ENCODE data around the gene RBM39. TPM values are rescaled to one million over a fixed set of nuclear protein-coding genes. Genes with fewer than 3 reads are reported as not detected.
"Not testable (repeated sequence)": the region's sequence is repeated elsewhere in the genome, so short reads cannot be mapped to it uniquely, and the experiment has no call there.

The RBM39 gene
- total RNA-seq (100 to 1,000 TPM in 3 of 4 donors, 10 to 100 TPM in 1; 93.0 to 171 (median 139) TPM), polyA plus RNA-seq (100 to 1,000 TPM; 115 to 151 (median 123) TPM)
- long read RNA-seq, donor 1, transcript RBM39-201 (17 exons, 2,488 nt): major isoform, 37 of 89 reads
- long read RNA-seq, donor 1, transcript RBM39-206 (18 exons, 2,883 nt): minor isoform, 6 of 89 reads
- long read RNA-seq, donor 1, transcript RBM39-203 (17 exons, 2,831 nt): minor isoform, 19 of 89 reads
- long read RNA-seq, donor 1, partial matches to known transcripts: 11 of 89 reads
- long read RNA-seq, donor 1, other reads (novel, unspliced or antisense): 14 of 89 reads
- long read RNA-seq, donor 2, transcript RBM39-206 (18 exons, 2,883 nt): minor isoform, 28 of 172 reads
- long read RNA-seq, donor 2, transcript RBM39-201 (17 exons, 2,488 nt): major isoform, 41 of 172 reads
- long read RNA-seq, donor 2, transcript RBM39-203 (17 exons, 2,831 nt): minor isoform, 30 of 172 reads
- long read RNA-seq, donor 2, transcript RBM39-216 (18 exons, 2,124 nt): minor isoform, 15 of 172 reads
- long read RNA-seq, donor 2, partial matches to known transcripts: 21 of 172 reads
- long read RNA-seq, donor 2, other reads (novel, unspliced or antisense): 32 of 172 reads

DNA sequence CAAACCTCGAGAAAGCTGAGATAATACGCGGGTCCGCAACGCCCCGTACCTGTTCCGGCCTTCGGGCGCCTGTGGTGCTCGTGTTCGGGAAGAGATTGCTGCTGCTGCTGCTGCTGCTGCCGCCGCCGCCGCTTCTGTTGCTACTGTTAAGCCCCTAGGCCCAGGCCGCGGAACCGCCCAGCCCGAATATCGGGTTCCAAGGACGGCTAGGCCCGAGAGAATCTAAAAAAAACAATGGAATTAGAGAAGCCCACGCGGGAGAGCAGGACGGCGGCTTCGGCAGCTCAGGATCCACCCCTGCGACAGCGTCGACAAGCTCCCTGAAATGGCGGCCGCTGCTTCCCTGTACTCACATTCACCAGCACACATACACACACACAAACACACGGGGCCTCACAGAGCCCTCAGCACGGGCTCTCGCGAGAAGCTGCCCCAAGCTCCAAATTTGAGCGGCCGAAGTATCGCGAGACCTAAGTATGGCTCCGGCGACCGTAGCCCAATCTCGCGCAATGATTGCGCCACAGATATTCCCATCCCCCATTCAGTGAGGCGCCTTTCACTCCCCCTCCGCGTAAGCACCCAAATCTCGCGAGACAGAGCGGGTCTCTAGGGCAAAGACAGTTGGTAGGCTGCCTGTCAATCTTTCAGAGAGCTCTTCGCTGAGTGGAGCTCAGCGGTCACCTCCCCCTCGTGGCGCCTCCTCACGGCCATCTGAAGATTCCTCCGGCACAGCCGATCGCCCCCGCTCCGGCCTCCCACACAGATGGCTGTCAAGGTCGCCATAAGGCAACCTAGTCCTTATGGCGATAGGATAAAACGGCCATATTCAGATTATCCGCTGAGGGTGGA, at the start of gene RBM39:
Gene RBM39 (minus strand): TSS at position 369 of the 849 bp plus-strand sequence. CDS start 1,386 bp downstream, outside the sequence.
- TF ChIP-seq, protein P1, sequence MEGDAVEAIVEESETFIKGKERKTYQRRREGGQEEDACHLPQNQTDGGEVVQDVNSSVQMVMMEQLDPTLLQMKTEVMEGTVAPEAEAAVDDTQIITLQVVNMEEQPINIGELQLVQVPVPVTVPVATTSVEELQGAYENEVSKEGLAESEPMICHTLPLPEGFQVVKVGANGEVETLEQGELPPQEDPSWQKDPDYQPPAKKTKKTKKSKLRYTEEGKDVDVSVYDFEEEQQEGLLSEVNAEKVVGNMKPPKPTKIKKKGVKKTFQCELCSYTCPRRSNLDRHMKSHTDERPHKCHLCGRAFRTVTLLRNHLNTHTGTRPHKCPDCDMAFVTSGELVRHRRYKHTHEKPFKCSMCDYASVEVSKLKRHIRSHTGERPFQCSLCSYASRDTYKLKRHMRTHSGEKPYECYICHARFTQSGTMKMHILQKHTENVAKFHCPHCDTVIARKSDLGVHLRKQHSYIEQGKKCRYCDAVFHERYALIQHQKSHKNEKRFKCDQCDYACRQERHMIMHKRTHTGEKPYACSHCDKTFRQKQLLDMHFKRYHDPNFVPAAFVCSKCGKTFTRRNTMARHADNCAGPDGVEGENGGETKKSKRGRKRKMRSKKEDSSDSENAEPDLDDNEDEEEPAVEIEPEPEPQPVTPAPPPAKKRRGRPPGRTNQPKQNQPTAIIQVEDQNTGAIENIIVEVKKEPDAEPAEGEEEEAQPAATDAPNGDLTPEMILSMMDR (IDR thresholded peaks at IDR 0.05): peak; percentile 41
- ATAC-seq (peak; percentile 92 to 94 (median 94)), DNase-seq (peak; percentile 99 to 100)
- WGBS, 3 donors: 0 to 1% (median 0%) methylated on average over 66 of the region's 66 CpGs
- peaks cover 36% of the 10 kb centered on the region for H3K4me1 ChIP-seq
- intact Hi-C loops (cut with DNase I): loop anchor here (1.0 to 5.0 kb wide), 2 partner anchors 26 to 140 kb away; no protein-coding TSS in a partner anchor
- H3K9me3 ChIP-seq: no peaks in the 10 kb centered on the region
- peak within 1 kb of the TSS; percentile 95 for H3K27ac ChIP-seq
- H3K27me3 ChIP-seq (ENCODE audit: insufficient read depth in 3 of 3, low read length in 2 of 3): no peaks in the 10 kb centered on the region
- H3K36me3 ChIP-seq (ENCODE audit: insufficient read depth in 1 of 2, low read depth in 1 of 2): peaks cover 7 to 38% of the 10 kb centered on the region in 2 donors
- peak within 1 kb of the TSS; percentile 94 for H3K4me3 ChIP-seq

DNA sequence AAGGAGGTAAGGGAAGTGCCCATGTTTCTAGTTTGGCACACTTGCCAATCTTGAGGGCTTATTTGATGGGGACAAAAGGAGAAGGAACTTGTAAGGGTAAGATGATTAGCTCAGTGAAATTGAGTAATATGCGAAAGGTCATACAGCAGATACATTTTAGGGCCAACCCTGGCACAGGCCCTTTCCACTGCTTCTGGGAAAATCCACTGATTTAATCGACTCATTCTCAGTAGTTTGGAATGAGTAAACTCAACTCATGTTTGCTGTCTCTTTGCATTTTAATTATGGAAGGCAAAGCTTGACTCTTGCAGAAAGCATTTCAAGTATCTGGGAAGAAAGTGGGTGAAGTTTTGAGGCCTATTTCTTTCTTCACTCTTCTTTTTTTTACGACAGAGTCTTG, 49.8 kb upstream of the RBM39 start:
- H3K27ac ChIP-seq: peak overlapping the region; percentile 36
- TF ChIP-seq, protein P1 (IDR thresholded peaks at IDR 0.05): no peak
- DNase-seq: no peak
- H3K9me3 ChIP-seq: no peaks in the 10 kb centered on the region
- H3K36me3 ChIP-seq (ENCODE audit: insufficient read depth in 1 of 2, low read depth in 1 of 2): no peaks in the 10 kb centered on the region
- 48 to 75% (median 73%) methylated on average over 3 of the region's 3 CpGs for WGBS, 3 donors
- ATAC-seq: peak in 3 of 4 donors; percentile 36 to 50 (median 40)
- intact Hi-C loops (cut with DNase I): no loop called here
- peaks cover 7% of the 10 kb centered on the region for H3K4me1 ChIP-seq
- no peaks in the 10 kb centered on the region for H3K27me3 ChIP-seq (ENCODE audit: insufficient read depth in 3 of 3, low read length in 2 of 3)
- no peak overlapping the region for H3K4me3 ChIP-seq

DNA sequence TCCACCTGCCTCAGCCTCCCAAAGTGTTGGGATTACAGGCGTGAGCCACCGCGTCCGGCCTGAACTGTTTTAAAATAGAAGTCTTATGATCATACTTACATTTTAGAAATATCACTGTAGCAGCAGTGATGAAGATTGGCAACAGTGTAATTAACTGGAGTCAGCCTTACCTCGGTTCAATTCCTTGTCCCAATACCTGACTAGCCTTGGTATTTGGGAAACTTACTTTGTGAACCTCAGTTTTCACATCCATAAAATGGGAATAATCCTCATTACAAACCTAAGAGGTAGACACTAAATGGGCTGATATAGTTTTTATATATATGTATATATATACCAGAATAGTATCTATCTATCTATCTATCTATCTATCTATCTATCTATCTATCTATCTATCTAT, 49.0 kb upstream of the RBM39 start:
- H3K4me1 ChIP-seq: peaks cover 7% of the 10 kb centered on the region
- intact Hi-C loops (cut with DNase I): no loop called here
- no peak for DNase-seq
- no peak overlapping the region for H3K27ac ChIP-seq
- TF ChIP-seq, protein P1 (IDR thresholded peaks at IDR 0.05): no peak
- no peak overlapping the region for H3K4me3 ChIP-seq
- no peaks in the 10 kb centered on the region for H3K27me3 ChIP-seq (ENCODE audit: insufficient read depth in 3 of 3, low read length in 2 of 3)
- 80 to 95% (median 92%) methylated on average over 5 of the region's 5 CpGs for WGBS, 3 donors
- H3K36me3 ChIP-seq (ENCODE audit: insufficient read depth in 1 of 2, low read depth in 1 of 2): no peaks in the 10 kb centered on the region
- ATAC-seq: no peak
- no peaks in the 10 kb centered on the region for H3K9me3 ChIP-seq

DNA sequence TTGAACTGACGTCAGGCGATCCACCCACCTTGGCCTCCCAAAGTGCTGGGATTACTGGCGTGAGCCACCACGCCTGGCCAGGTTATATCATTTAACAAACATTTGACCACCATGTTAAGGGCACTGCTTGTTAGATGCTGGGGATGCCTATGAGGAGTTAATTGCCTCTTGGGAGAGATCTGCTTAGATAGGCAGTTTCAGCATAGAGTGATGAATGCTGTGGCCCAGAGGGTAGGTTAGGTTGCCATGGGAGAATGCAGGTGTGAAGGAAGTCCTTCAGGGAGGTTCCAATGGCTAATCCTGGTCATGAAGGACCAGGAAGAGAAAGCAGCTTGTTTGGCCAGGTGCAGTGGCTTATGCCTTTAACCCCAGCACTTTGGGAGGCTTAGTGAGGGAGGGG, 46.7 kb upstream of the RBM39 start:
- TF ChIP-seq, protein P1 (IDR thresholded peaks at IDR 0.05): no peak
- ATAC-seq (no peak), DNase-seq (no peak)
- 92 to 100% (median 98%) methylated on average over 4 of the region's 4 CpGs for WGBS, 3 donors
- Histone ChIP-seq H3K36me3 (ENCODE audit: insufficient read depth in 1 of 2, low read depth in 1 of 2) (no peaks in the 10 kb centered on the region), H3K27ac (no peak overlapping the region), H3K27me3 (ENCODE audit: insufficient read depth in 3 of 3, low read length in 2 of 3) (no peaks in the 10 kb centered on the region), H3K9me3 (no peaks in the 10 kb centered on the region), H3K4me1 (peaks cover 7% of the 10 kb centered on the region), H3K4me3 (no peak overlapping the region)
- intact Hi-C loops (cut with DNase I): loop anchor here in 1 of 2 donors (2.0 kb wide), 1 partner anchor 22 kb away; no protein-coding TSS in a partner anchor

DNA sequence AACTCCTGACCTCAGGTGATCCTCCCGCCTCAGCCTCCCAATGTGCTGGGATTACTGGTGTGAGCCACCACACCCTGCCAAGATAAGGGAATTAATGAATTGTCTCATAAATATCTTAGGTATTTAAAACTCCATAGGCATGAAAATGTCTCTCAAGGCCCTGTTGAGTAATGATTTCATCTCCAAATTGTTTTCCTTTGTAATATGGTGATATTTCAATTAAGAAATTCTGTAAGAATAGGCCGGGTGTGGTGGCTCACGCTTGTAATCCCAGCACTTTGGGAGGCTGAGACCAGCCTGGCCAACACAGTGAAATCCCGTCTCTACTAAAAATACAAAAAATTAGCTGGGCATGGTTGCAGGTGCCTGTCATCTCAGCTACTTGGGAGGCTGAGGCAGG, 43.5 kb upstream of the RBM39 start:
- WGBS, 3 donors: 97 to 99% (median 97%) methylated on average over 4 of the region's 4 CpGs
- H3K27me3 ChIP-seq (ENCODE audit: insufficient read depth in 3 of 3, low read length in 2 of 3); H3K27ac ChIP-seq; H3K4me1 ChIP-seq; intact Hi-C loops (cut with DNase I); DNase-seq; H3K4me3 ChIP-seq; ATAC-seq; H3K9me3 ChIP-seq: not testable (repeated sequence)
- H3K36me3 ChIP-seq (ENCODE audit: insufficient read depth in 1 of 2, low read depth in 1 of 2): peaks cover 0 to 16% of the 10 kb centered on the region in 2 donors

DNA sequence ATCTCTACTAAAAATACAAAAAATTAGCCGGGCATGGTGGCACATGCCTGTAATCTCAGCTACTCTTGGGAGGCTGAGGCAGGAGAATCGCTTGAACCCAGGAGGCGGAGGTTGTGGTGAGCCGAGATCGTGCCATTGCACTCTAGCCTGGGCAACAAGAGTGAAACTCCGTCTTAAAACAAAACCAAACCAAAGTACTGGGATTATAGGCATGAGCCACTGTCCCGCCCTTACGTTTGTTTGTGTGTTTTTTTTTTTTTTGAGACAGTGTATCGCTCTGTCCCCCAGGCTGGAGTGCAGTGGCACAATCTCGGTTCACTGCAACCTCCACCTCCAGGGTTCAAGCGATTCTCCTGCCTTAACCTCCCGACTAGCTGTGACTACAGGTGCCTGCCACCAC, 41.8 kb upstream of the RBM39 start:
- H3K4me3 ChIP-seq; H3K4me1 ChIP-seq; H3K27ac ChIP-seq; H3K9me3 ChIP-seq; intact Hi-C loops (cut with DNase I); ATAC-seq; H3K27me3 ChIP-seq (ENCODE audit: insufficient read depth in 3 of 3, low read length in 2 of 3); DNase-seq: not testable (repeated sequence)
- WGBS, 3 donors: 94 to 96% (median 95%) methylated on average over 12 of the region's 12 CpGs
- peaks cover 2 to 30% of the 10 kb centered on the region in 2 donors for H3K36me3 ChIP-seq (ENCODE audit: insufficient read depth in 1 of 2, low read depth in 1 of 2)
